Measurements from ENCODE around the gene GJB5. TPM values are rescaled to one million over a fixed set of nuclear protein-coding genes. Genes with fewer than 3 reads are reported as not detected.

The GJB5 gene
- total RNA-seq, 1 experiment from 2014 or later, result 18.1 TPM

- CTCF ChIA-PET, result no interaction called here
- Histone ChIP-seq H3K9me3 (ENCODE audit: insufficient read depth, low read depth) (no peaks in the 10 kb centered on the region), H3K79me2 (ENCODE audit: low read depth) (no peaks in the 10 kb centered on the region), H3F3A (ENCODE audit: insufficient read depth, low read depth) (no peaks in the 10 kb centered on the region), H3K4me2 (no peak overlapping the region), H3K9me2 (ENCODE audit: insufficient read depth) (no peaks in the 10 kb centered on the region), H3K4me1 (replicated peaks; ENCODE audit: insufficient read depth) (no peaks in the 10 kb centered on the region), H3K4me3 (no peak overlapping the region), H3K27me3 (ENCODE audit: insufficient read depth, low read depth) (peaks cover 70% of the 10 kb centered on the region), H3K36me3 (ENCODE audit: low read depth) (no peaks in the 10 kb centered on the region), H4K20me1 (ENCODE audit: insufficient read depth) (no peaks in the 10 kb centered on the region), H2AFZ (no peak overlapping the region), H3K27ac (no peak overlapping the region)
- no peak for DNase-seq
- intact Hi-C loops (cut with micrococcal nuclease; ENCODE audit: unreplicated experiment), result no loop called here
- POLR2A ChIA-PET (ENCODE audit: unreplicated experiment), result no interaction called here
- TF ChIP-seq EZH2 (IDR thresholded peaks at IDR 0.05; ENCODE audit: low read depth), result no peak
- no peak for TF ChIP-seq CTCF (conservative IDR thresholded peaks at IDR 0.05)
- BruUV-seq (replicated peaks), result no TSS peak
These were observed 33.6 kb upstream of the GJB5 start for GRCh38 chr1:34721241-34721640.

- POLR2A ChIA-PET (ENCODE audit: unreplicated experiment), result no interaction called here
These were observed 33.0 kb upstream of the GJB5 start for GRCh38 chr1:34721646-34722355.

GRCh38 chr1:34726861-34727260, 28.0 kb upstream of the GJB5 start:
- CTCF ChIA-PET, result no interaction called here

More at GRCh38 chr1:34721646-34722355, 33.0 kb upstream of the GJB5 start:
- Histone ChIP-seq H3F3A (ENCODE audit: insufficient read depth, low read depth) (no peaks in the 10 kb centered on the region), H3K27me3 (ENCODE audit: insufficient read depth, low read depth) (peaks cover 74% of the 10 kb centered on the region), H2AFZ (no peak overlapping the region), H3K4me3 (no peak overlapping the region), H3K27ac (no peak overlapping the region), H3K9me2 (ENCODE audit: insufficient read depth) (no peaks in the 10 kb centered on the region), H3K4me1 (replicated peaks; ENCODE audit: insufficient read depth) (no peaks in the 10 kb centered on the region), H3K4me2 (no peak overlapping the region), H3K9me3 (ENCODE audit: insufficient read depth, low read depth) (no peaks in the 10 kb centered on the region), H4K20me1 (ENCODE audit: insufficient read depth) (no peaks in the 10 kb centered on the region), H3K36me3 (ENCODE audit: low read depth) (no peaks in the 10 kb centered on the region), H3K79me2 (ENCODE audit: low read depth) (no peaks in the 10 kb centered on the region)
- intact Hi-C loops (cut with micrococcal nuclease; ENCODE audit: unreplicated experiment), result no loop called here
- DNase-seq, result no peak
- CTCF ChIA-PET, result no interaction called here
- BruUV-seq (replicated peaks), result no TSS peak
- TF ChIP-seq EZH2 (IDR thresholded peaks at IDR 0.05; ENCODE audit: low read depth) (no peak), CTCF (conservative IDR thresholded peaks at IDR 0.05) (no peak)

More at GRCh38 chr1:34726861-34727260, 28.0 kb upstream of the GJB5 start:
- no peaks in the 10 kb centered on the region for H4K20me1 ChIP-seq (ENCODE audit: insufficient read depth)
- no peak overlapping the region for H3K4me3 ChIP-seq
- DNase-seq, result no peak
- TF ChIP-seq EZH2 (IDR thresholded peaks at IDR 0.05; ENCODE audit: low read depth) (no peak), CTCF (conservative IDR thresholded peaks at IDR 0.05) (no peak)
- H3K36me3 ChIP-seq (ENCODE audit: low read depth), result no peaks in the 10 kb centered on the region
- no peak overlapping the region for H3K4me2 ChIP-seq
- H3K9me2 ChIP-seq (ENCODE audit: insufficient read depth), result no peaks in the 10 kb centered on the region
- no peaks in the 10 kb centered on the region for H3F3A ChIP-seq (ENCODE audit: insufficient read depth, low read depth)
- H3K4me1 ChIP-seq (replicated peaks; ENCODE audit: insufficient read depth), result no peaks in the 10 kb centered on the region
- H3K27me3 ChIP-seq (ENCODE audit: insufficient read depth, low read depth), result peaks cover 59% of the 10 kb centered on the region
- no peak overlapping the region for H2AFZ ChIP-seq
- BruUV-seq (replicated peaks), result no TSS peak
- POLR2A ChIA-PET (ENCODE audit: unreplicated experiment), result no interaction called here
- H3K9me3 ChIP-seq (ENCODE audit: insufficient read depth, low read depth), result no peaks in the 10 kb centered on the region
- no peak overlapping the region for H3K27ac ChIP-seq
- intact Hi-C loops (cut with micrococcal nuclease; ENCODE audit: unreplicated experiment), result no loop called here
- H3K79me2 ChIP-seq (ENCODE audit: low read depth), result no peaks in the 10 kb centered on the region
